Measurements from ENCODE around the gene ISOC2. TPM values are rescaled to one million over a fixed set of nuclear protein-coding genes. Genes with fewer than 3 reads are reported as not detected.

The ISOC2 gene
- total and polyA plus RNA-seq, 5 experiments from 2014 or later: 10.5 to 35.6 (median 30.5) TPM

- peaks cover 0 to 5% (median 0%) of the 10 kb centered on the region in 3 donors for H3K36me3 Mint-ChIP-seq
- peaks cover 0 to 4% (median 0%) of the 10 kb centered on the region in 5 donors for H3K27me3 Mint-ChIP-seq
- DNase-seq (no peak), ATAC-seq (no peak)
- peak overlapping the region; percentile 45 to 96 (median 64) for H3K27ac Mint-ChIP-seq
- H3K9me3 Mint-ChIP-seq: no peaks in the 10 kb centered on the region
- H3K4me3 Mint-ChIP-seq: peak overlapping the region; percentile 88 to 96 (median 91)
- H3K4me1 Mint-ChIP-seq: peaks cover 15 to 32% (median 24%) of the 10 kb centered on the region in 4 donors
- POLR2A ChIA-PET: interaction anchor here (0.6 to 1.1 kb wide), 2 partner anchors 53 to 114 kb away, joined by 3 read pairs; partner anchors contain the start of gene UBE2S
Measured at GRCh38 chr19:55459950-55460657, 1.3 kb downstream of the ISOC2 start.

GRCh38 chr19:55459551-55459949 is 1.9 kb downstream of the ISOC2 start:
- H3K9me3 Mint-ChIP-seq: no peaks in the 10 kb centered on the region
- H3K36me3 Mint-ChIP-seq: peaks cover 0 to 9% (median 3%) of the 10 kb centered on the region in 3 donors
- peaks cover 0 to 8% (median 0%) of the 10 kb centered on the region in 5 donors for H3K27me3 Mint-ChIP-seq
- peaks cover 15 to 35% (median 24%) of the 10 kb centered on the region in 4 donors for H3K4me1 Mint-ChIP-seq
- no peak for DNase-seq
- H3K27ac Mint-ChIP-seq: peak overlapping the region in 2 of 10 donors; percentile 22 to 53
- H3K4me3 Mint-ChIP-seq: peak overlapping the region in 3 of 10 donors; percentile 89 to 94 (median 92)
- POLR2A ChIA-PET: interaction anchor here (1.1 kb wide), 1 partner anchor 52 kb away, joined by 3 read pairs; the partner anchor contains the start of gene UBE2S
- ATAC-seq: no peak

GRCh38 chr19:55457683-55458457 is 3.6 kb downstream of the ISOC2 start:
- POLR2A ChIA-PET: interaction anchor here (0.6 kb wide), 1 partner anchor 10 kb away, joined by 3 read pairs; no protein-coding TSS in a partner anchor
- H3K36me3 Mint-ChIP-seq: peaks cover 0 to 13% (median 3%) of the 10 kb centered on the region in 3 donors
- ATAC-seq (no peak), DNase-seq (no peak)
- no peak overlapping the region for H3K4me3 Mint-ChIP-seq
- peaks cover 5 to 18% (median 10%) of the 10 kb centered on the region in 5 donors for H3K27me3 Mint-ChIP-seq
- H3K9me3 Mint-ChIP-seq: peaks cover 0 to 2% (median 0%) of the 10 kb centered on the region in 9 donors
- peaks cover 24 to 38% (median 33%) of the 10 kb centered on the region in 4 donors for H3K4me1 Mint-ChIP-seq
- H3K27ac Mint-ChIP-seq: peak overlapping the region in 1 of 10 donors; percentile 27

GRCh38 chr19:55456347-55456746 is 5.1 kb downstream of the ISOC2 start:
- H3K4me3 Mint-ChIP-seq: no peak overlapping the region
- H3K27me3 Mint-ChIP-seq: peaks cover 5 to 24% (median 14%) of the 10 kb centered on the region in 5 donors
- ATAC-seq (no peak), DNase-seq (no peak)
- peaks cover 0 to 13% (median 3%) of the 10 kb centered on the region in 3 donors for H3K36me3 Mint-ChIP-seq
- peak overlapping the region in 1 of 10 donors; percentile 37 for H3K27ac Mint-ChIP-seq
- POLR2A ChIA-PET: no interaction called here
- peaks cover 21 to 32% (median 28%) of the 10 kb centered on the region in 4 donors for H3K4me1 Mint-ChIP-seq
- H3K9me3 Mint-ChIP-seq: peaks cover 0 to 2% (median 0%) of the 10 kb centered on the region in 9 donors

- POLR2A ChIA-PET: no interaction called here
- Mint-ChIP-seq H3K27me3 (peaks cover 5 to 24% (median 16%) of the 10 kb centered on the region in 5 donors), H3K27ac (no peak overlapping the region), H3K36me3 (peaks cover 0 to 13% (median 3%) of the 10 kb centered on the region in 3 donors), H3K4me1 (peaks cover 18 to 31% (median 27%) of the 10 kb centered on the region in 4 donors), H3K9me3 (peaks cover 0 to 2% (median 0%) of the 10 kb centered on the region in 9 donors), H3K4me3 (no peak overlapping the region)
- DNase-seq (no peak), ATAC-seq (no peak)
Measured at GRCh38 chr19:55455576-55456235, 5.7 kb downstream of the ISOC2 start.

GRCh38 chr19:55454787-55455243 is 6.6 kb downstream of the ISOC2 start:
- peaks cover 5 to 26% (median 21%) of the 10 kb centered on the region in 5 donors for H3K27me3 Mint-ChIP-seq
- ATAC-seq (no peak), DNase-seq (peak in 7 of 10 donors; percentile 35 to 74 (median 40))
- H3K4me1 Mint-ChIP-seq: peaks cover 16 to 27% (median 20%) of the 10 kb centered on the region in 4 donors
- peaks cover 0 to 2% (median 0%) of the 10 kb centered on the region in 9 donors for H3K9me3 Mint-ChIP-seq
- POLR2A ChIA-PET: no interaction called here
- H3K36me3 Mint-ChIP-seq: peaks cover 0 to 16% (median 3%) of the 10 kb centered on the region in 3 donors
- H3K27ac Mint-ChIP-seq: no peak overlapping the region
- peak overlapping the region in 2 of 10 donors; percentile 53 to 55 for H3K4me3 Mint-ChIP-seq

GRCh38 chr19:55453511-55454260 is 7.8 kb downstream of the ISOC2 start:
- no peak for DNase-seq
- H3K4me1 Mint-ChIP-seq: peaks cover 14 to 25% (median 19%) of the 10 kb centered on the region in 4 donors
- peaks cover 0 to 17% (median 3%) of the 10 kb centered on the region in 3 donors for H3K36me3 Mint-ChIP-seq
- peak overlapping the region; percentile 23 to 84 (median 66) for H3K4me3 Mint-ChIP-seq
- H3K9me3 Mint-ChIP-seq: peaks cover 0 to 2% (median 0%) of the 10 kb centered on the region in 9 donors
- peaks cover 5 to 27% (median 21%) of the 10 kb centered on the region in 5 donors for H3K27me3 Mint-ChIP-seq
- ATAC-seq: no peak
- POLR2A ChIA-PET: interaction anchor here (1.2 to 1.3 kb wide), 2 partner anchors 69 to 200 kb away, joined by 3 to 5 read pairs; partner anchors contain the start of gene TMEM238
- H3K27ac Mint-ChIP-seq: peak overlapping the region in 4 of 10 donors; percentile 7 to 83 (median 28)

- POLR2A ChIA-PET: interaction anchor here (1.2 to 1.3 kb wide), 2 partner anchors 68 to 199 kb away, joined by 3 to 5 read pairs; partner anchors contain the start of gene TMEM238
- Mint-ChIP-seq H3K4me3 (peak overlapping the region in 9 of 10 donors; percentile 23 to 84 (median 68)), H3K9me3 (peaks cover 0 to 2% (median 0%) of the 10 kb centered on the region in 9 donors), H3K27me3 (peaks cover 5 to 27% (median 21%) of the 10 kb centered on the region in 5 donors), H3K27ac (no peak overlapping the region), H3K4me1 (peaks cover 14 to 25% (median 18%) of the 10 kb centered on the region in 4 donors), H3K36me3 (peaks cover 0 to 17% (median 3%) of the 10 kb centered on the region in 3 donors)
- peak in 6 of 10 donors; percentile 35 to 71 (median 38) for DNase-seq
- ATAC-seq: peak; percentile 38 to 56
Measured at GRCh38 chr19:55452749-55453346, 8.6 kb downstream of the ISOC2 start.

GRCh38 chr19:55451965-55452748 is 9.3 kb downstream of the ISOC2 start:
- ATAC-seq: peak; percentile 33 to 56

More at GRCh38 chr19:55451965-55452748, 9.3 kb downstream of the ISOC2 start:
- no peak overlapping the region for H3K27ac Mint-ChIP-seq
- H3K4me1 Mint-ChIP-seq: peaks cover 14 to 25% (median 18%) of the 10 kb centered on the region in 4 donors
- peak in 8 of 10 donors; percentile 34 to 79 (median 48) for DNase-seq
- H3K4me3 Mint-ChIP-seq: peak overlapping the region in 9 of 10 donors; percentile 36 to 81 (median 75)
- peaks cover 0 to 2% (median 0%) of the 10 kb centered on the region in 9 donors for H3K9me3 Mint-ChIP-seq
- POLR2A ChIA-PET: interaction anchor here (0.7 to 1.3 kb wide), 3 partner anchors 24 to 346 kb away, joined by 4 to 5 read pairs (median 4); partner anchors contain the start of genes TMEM238 and ZNF628
- peaks cover 0 to 17% (median 3%) of the 10 kb centered on the region in 3 donors for H3K36me3 Mint-ChIP-seq
- H3K27me3 Mint-ChIP-seq: peaks cover 5 to 27% (median 21%) of the 10 kb centered on the region in 5 donors

Measured in naive thymus-derived CD8-positive, alpha-beta T cell (primary cell).